Measurements from ENCODE around the gene CRYL1. TPM values are rescaled to one million over a fixed set of nuclear protein-coding genes. Genes with fewer than 3 reads are reported as not detected.

Gene CRYL1
- total and polyA plus RNA-seq, 2 of the 4 experiments (the other 2 are of a cell fraction), result 11.7 to 16.4 TPM

DNA sequence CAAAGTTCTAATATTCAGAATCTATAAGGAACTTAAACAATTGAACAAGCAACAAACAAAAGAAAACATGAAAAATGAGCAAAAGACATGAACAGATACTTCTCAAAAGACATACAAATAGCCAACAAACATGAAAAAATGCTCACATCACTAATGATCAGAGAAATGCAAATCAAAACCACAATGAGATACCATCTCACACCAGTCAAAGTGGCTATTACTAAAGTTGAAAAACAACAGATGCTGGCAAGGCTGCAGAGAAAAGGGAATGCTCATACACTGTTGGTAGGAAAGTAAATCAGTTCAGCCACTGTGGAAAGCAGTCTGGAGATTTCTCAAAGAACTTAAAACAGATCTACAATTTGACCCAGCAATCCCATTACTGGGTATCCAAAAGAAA is 74.3 kb downstream of the CRYL1 start:
- ATAC-seq (ENCODE audit: low read depth) (no peak), DNase-seq (no peak)
- ChIA-PET CTCF (no interaction called here), POLR2A (ENCODE audit: unreplicated experiment) (interaction anchor here (0.6 kb wide), 1 partner anchor 12 kb away, joined by 5 read pairs; no protein-coding TSS in a partner anchor)
- Histone ChIP-seq H2AK5ac (ENCODE audit: low read depth, low read length) (no peak overlapping the region), H3K9me1 (ENCODE audit: insufficient read depth, low read length) (no peaks in the 10 kb centered on the region), H2AK9ac (replicated peaks; ENCODE audit: low read depth, low read length, poor library complexity) (no peak overlapping the region), H3K56ac (ENCODE audit: extremely low read depth, insufficient read depth, low read length) (no peak overlapping the region), H3K36me3 (ENCODE audit: control insufficient read depth, insufficient read depth, low read length) (no peaks in the 10 kb centered on the region), H3K14ac (replicated peaks; ENCODE audit: low read depth, low read length) (no peak overlapping the region), H2BK120ac (ENCODE audit: low read depth, low read length) (no peak overlapping the region), H3K9me3 (ENCODE audit: control insufficient read depth, insufficient read depth, low read length) (peaks cover 4% of the 10 kb centered on the region), H4K8ac (ENCODE audit: low read depth in 2 of 2, low read length in 2 of 2) (no peak overlapping the region), H3K4me1 (ENCODE audit: control insufficient read depth, insufficient read depth, low read length) (no peaks in the 10 kb centered on the region), H2BK15ac (ENCODE audit: low read depth, low read length) (no peak overlapping the region), H3K27ac (ENCODE audit: insufficient read depth, low read length) (no peak overlapping the region), H4K91ac (ENCODE audit: insufficient read depth, low read depth, low read length) (no peak overlapping the region), H3K4me3 (ENCODE audit: insufficient read depth, low read depth, low read length) (no peak overlapping the region), H4K20me1 (ENCODE audit: insufficient read depth, low read length) (no peaks in the 10 kb centered on the region), H2BK5ac (ENCODE audit: low read depth, low read length, poor library complexity, severe bottlenecking) (no peak overlapping the region), H2AFZ (replicated peaks; ENCODE audit: low read length, poor library complexity) (no peak overlapping the region), H3K23ac (ENCODE audit: low read depth, low read length) (no peak overlapping the region), H3K4ac (ENCODE audit: low read depth, low read length) (no peak overlapping the region), H3K18ac (ENCODE audit: low read depth, low read length) (no peak overlapping the region), H3K4me2 (ENCODE audit: low read depth, low read length) (no peak overlapping the region), H3K9ac (ENCODE audit: low read depth, low read length) (no peak overlapping the region), H2BK20ac (ENCODE audit: low read depth, low read length) (no peak overlapping the region), H3K27me3 (ENCODE audit: control insufficient read depth, insufficient read depth, low read length) (no peaks in the 10 kb centered on the region; the same call in 1 of the 2 replicates), H4K5ac (ENCODE audit: low read depth, low read length) (no peak overlapping the region), H3K79me1 (ENCODE audit: low read depth in 1 of 2, low read length in 2 of 2) (no peaks in the 10 kb centered on the region)
- no TSS peak for BruUV-seq (replicated peaks)
- dilution Hi-C loops (cut with HindIII; ENCODE audit: low sequenced_read_pairs, unreplicated experiment) (no loop called here), intact Hi-C loops (cut with micrococcal nuclease) (no loop called here), in situ Hi-C loops (cut with MboI; ENCODE audit: low sequenced_read_pairs) (no loop called here)
- TF ChIP-seq CEBPB (IDR thresholded peaks at IDR 0.05; ENCODE audit: low read depth, low read length) (no peak), BHLHE40 (IDR thresholded peaks at IDR 0.05; ENCODE audit: low read depth, low read length) (no peak), RCOR1 (IDR thresholded peaks at IDR 0.05; ENCODE audit: insufficient replicate concordance, low read length) (no peak), POLR2A (IDR thresholded peaks at IDR 0.05; ENCODE audit: low read depth, low read length) (no peak), FOS (IDR thresholded peaks at IDR 0.05; ENCODE audit: low read depth, low read length) (no peak), MAZ (IDR thresholded peaks at IDR 0.05; ENCODE audit: borderline replicate concordance, low read depth, low read length) (no peak), RAD21 (IDR thresholded peaks at IDR 0.05; ENCODE audit: low read length) (no peak), USF2 (IDR thresholded peaks at IDR 0.05; ENCODE audit: low read depth, low read length) (no peak), MAFK (IDR thresholded peaks at IDR 0.05; ENCODE audit: low read depth, low read length) (no peak), RFX5 (IDR thresholded peaks at IDR 0.05; ENCODE audit: low read depth, low read length) (no peak)
- TF ChIP-seq, protein P1, sequence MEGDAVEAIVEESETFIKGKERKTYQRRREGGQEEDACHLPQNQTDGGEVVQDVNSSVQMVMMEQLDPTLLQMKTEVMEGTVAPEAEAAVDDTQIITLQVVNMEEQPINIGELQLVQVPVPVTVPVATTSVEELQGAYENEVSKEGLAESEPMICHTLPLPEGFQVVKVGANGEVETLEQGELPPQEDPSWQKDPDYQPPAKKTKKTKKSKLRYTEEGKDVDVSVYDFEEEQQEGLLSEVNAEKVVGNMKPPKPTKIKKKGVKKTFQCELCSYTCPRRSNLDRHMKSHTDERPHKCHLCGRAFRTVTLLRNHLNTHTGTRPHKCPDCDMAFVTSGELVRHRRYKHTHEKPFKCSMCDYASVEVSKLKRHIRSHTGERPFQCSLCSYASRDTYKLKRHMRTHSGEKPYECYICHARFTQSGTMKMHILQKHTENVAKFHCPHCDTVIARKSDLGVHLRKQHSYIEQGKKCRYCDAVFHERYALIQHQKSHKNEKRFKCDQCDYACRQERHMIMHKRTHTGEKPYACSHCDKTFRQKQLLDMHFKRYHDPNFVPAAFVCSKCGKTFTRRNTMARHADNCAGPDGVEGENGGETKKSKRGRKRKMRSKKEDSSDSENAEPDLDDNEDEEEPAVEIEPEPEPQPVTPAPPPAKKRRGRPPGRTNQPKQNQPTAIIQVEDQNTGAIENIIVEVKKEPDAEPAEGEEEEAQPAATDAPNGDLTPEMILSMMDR (conservative IDR thresholded peaks at IDR 0.05; ENCODE audit: low read depth, low read length), result no peak
